CD4-positive, alpha-beta T cell treated with Interleukin-17A for 4 hours (primary cell): ENCODE data around the gene MEIKIN.
"Not testable (repeated sequence)": the region's sequence is repeated elsewhere in the genome, so short reads cannot be mapped to it uniquely, and the experiment has no call there.

Source experiments
- DNase-seq: peaks from one replicate; pipeline ENCODE4 v3.0.0-alpha.2; 2020; ENCODE audit warnings: mixed read lengths

Gene MEIKIN

GRCh38 chr5:131902266-131902665 lies 43.2 kb downstream of the MEIKIN start:
- not testable (repeated sequence) for DNase-seq

- no peak for DNase-seq
Measured at GRCh38 chr5:131899686-131900085, 45.8 kb downstream of the MEIKIN start.

GRCh38 chr5:131883984-131884383 lies 61.5 kb downstream of the MEIKIN start:
- no peak for DNase-seq

GRCh38 chr5:131879705-131880104 lies 65.8 kb downstream of the MEIKIN start:
- no peak for DNase-seq

- DNase-seq, result no peak
Measured at GRCh38 chr5:131877873-131878272, 67.6 kb downstream of the MEIKIN start.

- not testable (repeated sequence) for DNase-seq
Measured at GRCh38 chr5:131871251-131871650, 74.2 kb downstream of the MEIKIN start.

- no peak for DNase-seq
Measured at GRCh38 chr5:131867524-131867923, 77.9 kb downstream of the MEIKIN start.

- no peak for DNase-seq
Measured at GRCh38 chr5:131863700-131864099, 81.8 kb downstream of the MEIKIN start.

GRCh38 chr5:131857388-131857787 lies 88.1 kb downstream of the MEIKIN start:
- DNase-seq, result no peak

GRCh38 chr5:131855452-131855851 lies 90.0 kb downstream of the MEIKIN start:
- no peak for DNase-seq

- DNase-seq, result no peak
Measured at GRCh38 chr5:131854134-131854533, 91.3 kb downstream of the MEIKIN start.

- DNase-seq, result no peak
Measured at GRCh38 chr5:131848662-131849061, 96.8 kb downstream of the MEIKIN start.

GRCh38 chr5:131846536-131846935 lies 98.9 kb downstream of the MEIKIN start:
- DNase-seq, result no peak

GRCh38 chr5:131845828-131846227 lies 99.6 kb downstream of the MEIKIN start:
- DNase-seq, result no peak

- not testable (repeated sequence) for DNase-seq
Measured at GRCh38 chr5:131842971-131843370, 102.5 kb downstream of the MEIKIN start.

GRCh38 chr5:131832702-131833101 lies 112.8 kb downstream of the MEIKIN start:
- not testable (repeated sequence) for DNase-seq

- DNase-seq, result no peak
Measured at GRCh38 chr5:131825404-131826013, 120.0 kb downstream of the MEIKIN start.

GRCh38 chr5:131824631-131825030 lies 120.8 kb downstream of the MEIKIN start:
- no peak for DNase-seq

- no peak for DNase-seq
Measured at GRCh38 chr5:131821221-131821620, 124.2 kb downstream of the MEIKIN start.

GRCh38 chr5:131818001-131818724 lies 127.3 kb downstream of the MEIKIN start:
- no peak for DNase-seq

GRCh38 chr5:131814990-131815389 lies 130.5 kb downstream of the MEIKIN start:
- DNase-seq, result no peak

- DNase-seq, result no peak
Measured at GRCh38 chr5:131812371-131813160, 132.9 kb downstream of the MEIKIN start.

- DNase-seq, result peak; percentile 14
Measured at GRCh38 chr5:131810510-131811249, 134.8 kb downstream of the MEIKIN start.
